22Rv1 (cell line): ENCODE measurements around the gene RC3H2.

Source experiments
- ZFX ChIP-seq: fragments of 450-650 bp; IDR thresholded peaks from 2 replicates; pipeline ENCODE4 v1.6.1; 2017; ENCODE audit warnings: antibody characterized with exemption, borderline replicate concordance
- TF ChIP-seq, protein P1 (sequence below): fragments of 450-650 bp; IDR thresholded peaks from 2 replicates; pipeline ENCODE4 v1.5.1; 2017; ENCODE audit warnings: mild to moderate bottlenecking

DNA sequence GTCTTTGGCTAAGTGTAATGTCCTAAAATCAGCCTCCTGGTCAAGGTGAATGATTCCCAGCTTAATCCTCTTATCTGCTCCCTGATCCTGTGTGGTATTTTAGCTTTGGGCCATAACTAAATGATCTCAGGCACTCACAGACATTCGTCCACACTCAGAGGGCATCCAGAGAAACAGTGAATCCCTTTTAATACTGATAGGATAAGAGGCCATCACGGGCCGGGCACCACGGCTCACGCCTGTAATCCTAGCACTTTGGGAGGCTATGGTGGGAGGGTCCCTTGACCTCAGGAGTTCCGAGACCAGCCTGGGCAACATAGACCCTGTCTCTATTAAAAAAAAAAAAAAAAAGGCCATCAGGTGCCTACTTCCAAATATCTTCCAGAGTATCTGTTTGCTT lies 83.1 kb downstream of the RC3H2 start:
- TF ChIP-seq, protein P1, sequence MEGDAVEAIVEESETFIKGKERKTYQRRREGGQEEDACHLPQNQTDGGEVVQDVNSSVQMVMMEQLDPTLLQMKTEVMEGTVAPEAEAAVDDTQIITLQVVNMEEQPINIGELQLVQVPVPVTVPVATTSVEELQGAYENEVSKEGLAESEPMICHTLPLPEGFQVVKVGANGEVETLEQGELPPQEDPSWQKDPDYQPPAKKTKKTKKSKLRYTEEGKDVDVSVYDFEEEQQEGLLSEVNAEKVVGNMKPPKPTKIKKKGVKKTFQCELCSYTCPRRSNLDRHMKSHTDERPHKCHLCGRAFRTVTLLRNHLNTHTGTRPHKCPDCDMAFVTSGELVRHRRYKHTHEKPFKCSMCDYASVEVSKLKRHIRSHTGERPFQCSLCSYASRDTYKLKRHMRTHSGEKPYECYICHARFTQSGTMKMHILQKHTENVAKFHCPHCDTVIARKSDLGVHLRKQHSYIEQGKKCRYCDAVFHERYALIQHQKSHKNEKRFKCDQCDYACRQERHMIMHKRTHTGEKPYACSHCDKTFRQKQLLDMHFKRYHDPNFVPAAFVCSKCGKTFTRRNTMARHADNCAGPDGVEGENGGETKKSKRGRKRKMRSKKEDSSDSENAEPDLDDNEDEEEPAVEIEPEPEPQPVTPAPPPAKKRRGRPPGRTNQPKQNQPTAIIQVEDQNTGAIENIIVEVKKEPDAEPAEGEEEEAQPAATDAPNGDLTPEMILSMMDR, result no peak
- TF ChIP-seq ZFX, result no peak
